Panc1 (cell line): ENCODE results near the gene PCDH15.

ENCODE experiments used
- POLR2AphosphoS5 ChIP-seq: IDR thresholded peaks from 2 replicates; pipeline ENCODE4 v1.6.1; 2012; ENCODE audit warnings: mild to moderate bottlenecking, low read depth, low read length, moderate library complexity
- REST ChIP-seq, 2 experiments: IDR thresholded peaks; 2 replicates each; pipeline ENCODE4 v1.6.1; 2011 to 2012; ENCODE audit warnings: low read depth in 2 of 2, control low read depth in 1 of 2, low read length in 1 of 2, mild to moderate bottlenecking in 1 of 2, moderate library complexity in 1 of 2; ENCODE audit not compliant: insufficient read depth in 1 of 2
- TF ChIP-seq, protein P1 (sequence below): fragments of 450-650 bp; IDR thresholded peaks from 2 replicates; pipeline ENCODE4 v1.5.1; 2017; ENCODE audit warnings: mild to moderate bottlenecking

- no peak for TF ChIP-seq REST (IDR thresholded peaks at IDR 0.05; ENCODE audit: insufficient read depth in 1 of 2, low read depth in 2 of 2, low read length in 1 of 2)
- TF ChIP-seq, protein P1, sequence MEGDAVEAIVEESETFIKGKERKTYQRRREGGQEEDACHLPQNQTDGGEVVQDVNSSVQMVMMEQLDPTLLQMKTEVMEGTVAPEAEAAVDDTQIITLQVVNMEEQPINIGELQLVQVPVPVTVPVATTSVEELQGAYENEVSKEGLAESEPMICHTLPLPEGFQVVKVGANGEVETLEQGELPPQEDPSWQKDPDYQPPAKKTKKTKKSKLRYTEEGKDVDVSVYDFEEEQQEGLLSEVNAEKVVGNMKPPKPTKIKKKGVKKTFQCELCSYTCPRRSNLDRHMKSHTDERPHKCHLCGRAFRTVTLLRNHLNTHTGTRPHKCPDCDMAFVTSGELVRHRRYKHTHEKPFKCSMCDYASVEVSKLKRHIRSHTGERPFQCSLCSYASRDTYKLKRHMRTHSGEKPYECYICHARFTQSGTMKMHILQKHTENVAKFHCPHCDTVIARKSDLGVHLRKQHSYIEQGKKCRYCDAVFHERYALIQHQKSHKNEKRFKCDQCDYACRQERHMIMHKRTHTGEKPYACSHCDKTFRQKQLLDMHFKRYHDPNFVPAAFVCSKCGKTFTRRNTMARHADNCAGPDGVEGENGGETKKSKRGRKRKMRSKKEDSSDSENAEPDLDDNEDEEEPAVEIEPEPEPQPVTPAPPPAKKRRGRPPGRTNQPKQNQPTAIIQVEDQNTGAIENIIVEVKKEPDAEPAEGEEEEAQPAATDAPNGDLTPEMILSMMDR: no peak
- no peak for TF ChIP-seq POLR2AphosphoS5
Observed at GRCh38 chr10:54609423-54609822, 191.6 kb downstream of the PCDH15 start.
